OCI-LY7 (cell line): ENCODE results near the gene XAB2. TPM values are rescaled to one million over a fixed set of nuclear protein-coding genes. Genes with fewer than 3 reads are reported as not detected.

Source experiments
- BruUV-seq: library from RNA; stranded (reverse); fragments of 400-500 nt; replicated peaks from 2 replicates; lab custom pipeline; 2021; lab: Mats Ljungman, UMichigan
- CTCF ChIA-PET: fragments of 300-600 bp; sonication (Branson Sonifier 250); formaldehyde crosslinking; loops from one replicate; lab custom pipeline; 2022; ENCODE audit warnings: antibody characterized with exemption; ENCODE audit not compliant: unreplicated experiment; lab: Charles Lee
- POLR2A ChIA-PET: fragments of 300-600 bp; sonication (Branson Sonifier 250); formaldehyde crosslinking; loops from one replicate; lab custom pipeline; 2022; ENCODE audit warnings: antibody characterized with exemption; lab: Charles Lee
- DNase-seq: peaks from one replicate; pipeline ENCODE4 v3.0.0-alpha.2; 2015; ENCODE audit warnings: low spot score
- H2AFZ ChIP-seq: fragments of 200-600 bp; sonication (generic), shearing (Covaris generic); 2 replicates; pipeline ENCODE4 v1.6.1; 2014; ENCODE audit warnings: mild to moderate bottlenecking, antibody characterized with exemption, low read length, moderate library complexity
- H3K27ac ChIP-seq: fragments of 200-600 bp; sonication (generic); 2 replicates; pipeline ENCODE4 v1.5.1; 2014; ENCODE audit warnings: mixed run types, low read depth, mild to moderate bottlenecking, moderate library complexity, low read length, inconsistent platforms; ENCODE audit not compliant: poor library complexity, severe bottlenecking
- H3K36me3 ChIP-seq: fragments of 200-600 bp; sonication (generic); 2 replicates; pipeline ENCODE4 v1.6.1; 2014; ENCODE audit warnings: mild to moderate bottlenecking, antibody characterized with exemption, low read length, moderate library complexity, mixed read lengths; ENCODE audit not compliant: insufficient read depth
- H3K4me1 ChIP-seq: fragments of 200-600 bp; sonication (generic); 2 replicates; pipeline ENCODE4 v1.5.1; 2014; ENCODE audit warnings: mild to moderate bottlenecking, low read length; ENCODE audit not compliant: insufficient read depth, poor library complexity, severe bottlenecking
- H3K4me2 ChIP-seq: fragments of 200-600 bp; sonication (generic); 2 replicates; pipeline ENCODE4 v1.6.1; 2014; ENCODE audit warnings: mild to moderate bottlenecking, low read length
- H3K4me3 ChIP-seq: fragments of 200-600 bp; sonication (generic); 2 replicates; pipeline ENCODE4 v1.5.1; 2014; ENCODE audit warnings: mild to moderate bottlenecking, low read depth, low read length; ENCODE audit not compliant: poor library complexity, severe bottlenecking
- H3K79me2 ChIP-seq: fragments of 200-600 bp; sonication (generic); 2 replicates; pipeline ENCODE4 v1.6.1; 2016; ENCODE audit warnings: low read depth, mild to moderate bottlenecking, low read length, moderate library complexity, mixed read lengths; ENCODE audit not compliant: insufficient read depth
- H3K9me2 ChIP-seq: fragments of 200-600 bp; sonication (generic); 2 replicates; pipeline ENCODE4 v1.6.1; 2016; ENCODE audit warnings: mild to moderate bottlenecking, low read length, mixed read lengths; ENCODE audit not compliant: insufficient read depth
- H3K9me3 ChIP-seq: fragments of 200-600 bp; sonication (generic); 2 replicates; pipeline ENCODE4 v1.6.1; 2014; ENCODE audit warnings: mild to moderate bottlenecking, mixed run types, low read length, mixed read lengths
- H4K20me1 ChIP-seq: fragments of 200-600 bp; sonication (generic); 2 replicates; pipeline ENCODE4 v1.6.1; 2014; ENCODE audit warnings: mild to moderate bottlenecking, antibody characterized with exemption, low read length, moderate library complexity, mixed read lengths; ENCODE audit not compliant: insufficient read depth
- EZH2phosphoT487 ChIP-seq: fragments of 200-600 bp; sonication (generic); IDR thresholded peaks from 2 replicates; pipeline ENCODE4 v1.6.1; 2018; ENCODE audit warnings: low read depth, borderline replicate concordance, mild to moderate bottlenecking, mixed run types, antibody characterized with exemption, low read length, moderate library complexity, mixed read lengths
- intact Hi-C: fragments of 100-400 bp; cut with micrococcal nuclease; formaldehyde crosslinking; loops from one replicate; pipeline ENCODE4 v1.10.0; 2022; ENCODE audit not compliant: unreplicated experiment
- total RNA-seq, 2 experiments: library from RNA; depleted of rRNA in 1 of 2; stranded (reverse); fragments of >200 nt in 1 of 2; shearing (Covaris generic) in 1 of 2; gene quantifications; 2 replicates each; pipeline ENCODE4 v1.2.3, GENCODE V29; 2014 to 2022
- TF ChIP-seq, protein P1 (sequence below): fragments of 200-600 bp; sonication (generic); conservative IDR thresholded peaks from 2 replicates; pipeline ENCODE4 v1.5.1; 2014; ENCODE audit warnings: mild to moderate bottlenecking, antibody characterized with exemption, low read length, moderate library complexity, mixed read lengths

Gene XAB2
- total RNA-seq, 2 experiments from 2014 or later: 36.6 to 39.9 TPM

DNA sequence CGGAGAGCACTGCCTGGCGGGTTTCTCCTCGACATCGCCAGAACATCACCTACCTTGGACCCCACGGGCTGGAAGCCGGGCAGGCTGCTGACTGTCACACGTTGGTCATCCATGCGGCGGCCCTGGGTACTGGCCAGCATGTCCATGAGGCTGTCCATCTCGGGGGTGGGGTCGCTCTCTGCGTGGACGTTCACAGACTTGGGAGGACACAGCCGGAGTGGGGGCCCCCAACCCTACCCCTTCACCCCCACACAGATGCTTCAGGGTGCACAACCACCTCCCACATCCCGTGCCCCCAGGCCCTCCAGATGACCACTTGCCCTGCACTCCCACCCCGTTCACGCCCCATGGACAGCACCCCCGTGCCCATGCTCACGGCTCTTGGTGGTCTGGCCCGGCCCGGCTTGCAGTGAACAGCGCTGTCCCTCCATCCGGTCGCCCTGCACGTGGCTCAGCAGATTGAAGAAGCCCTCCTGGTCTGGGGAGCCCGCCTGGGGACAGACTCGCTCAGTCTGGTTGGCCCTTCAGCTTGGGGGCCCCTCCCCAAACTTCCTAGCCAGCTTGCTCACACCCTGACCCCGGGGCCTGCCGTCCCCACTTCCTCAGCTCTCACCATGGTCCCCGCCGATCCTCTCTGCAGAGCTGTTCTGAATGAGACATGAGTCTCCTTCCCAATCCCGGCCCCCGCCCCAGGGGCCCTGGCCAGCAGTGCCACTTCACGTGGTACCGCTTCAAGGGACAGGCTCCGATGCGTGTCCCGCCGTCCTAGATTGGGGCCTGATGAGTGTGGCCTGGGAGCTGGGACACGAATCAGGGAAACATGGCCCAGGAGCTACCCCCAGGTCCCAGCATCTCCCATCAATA lies 3.2 kb upstream of the XAB2 start:
- H3K27ac ChIP-seq: no peak overlapping the region

DNA sequence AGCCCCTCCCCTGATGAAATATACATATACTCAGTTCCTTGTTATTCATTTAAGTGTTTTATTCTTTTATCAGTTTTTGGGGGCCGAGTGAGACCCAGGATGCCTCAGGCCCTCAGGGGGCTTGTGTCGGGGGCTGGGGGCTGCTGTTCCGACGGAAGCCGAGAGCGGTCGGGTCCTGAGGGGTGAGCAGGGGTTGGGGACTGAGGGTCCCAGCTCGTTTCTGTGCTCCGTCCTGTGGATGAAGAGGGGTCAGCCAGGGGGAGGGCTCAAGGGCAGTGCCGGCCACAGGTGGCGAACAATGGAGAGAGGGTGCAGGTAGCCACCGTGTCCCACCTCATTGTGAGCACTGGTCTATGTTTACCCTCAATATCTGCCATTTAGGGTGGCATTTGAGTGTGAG lies 2.2 kb upstream of the XAB2 start:
- TF ChIP-seq, protein P1, sequence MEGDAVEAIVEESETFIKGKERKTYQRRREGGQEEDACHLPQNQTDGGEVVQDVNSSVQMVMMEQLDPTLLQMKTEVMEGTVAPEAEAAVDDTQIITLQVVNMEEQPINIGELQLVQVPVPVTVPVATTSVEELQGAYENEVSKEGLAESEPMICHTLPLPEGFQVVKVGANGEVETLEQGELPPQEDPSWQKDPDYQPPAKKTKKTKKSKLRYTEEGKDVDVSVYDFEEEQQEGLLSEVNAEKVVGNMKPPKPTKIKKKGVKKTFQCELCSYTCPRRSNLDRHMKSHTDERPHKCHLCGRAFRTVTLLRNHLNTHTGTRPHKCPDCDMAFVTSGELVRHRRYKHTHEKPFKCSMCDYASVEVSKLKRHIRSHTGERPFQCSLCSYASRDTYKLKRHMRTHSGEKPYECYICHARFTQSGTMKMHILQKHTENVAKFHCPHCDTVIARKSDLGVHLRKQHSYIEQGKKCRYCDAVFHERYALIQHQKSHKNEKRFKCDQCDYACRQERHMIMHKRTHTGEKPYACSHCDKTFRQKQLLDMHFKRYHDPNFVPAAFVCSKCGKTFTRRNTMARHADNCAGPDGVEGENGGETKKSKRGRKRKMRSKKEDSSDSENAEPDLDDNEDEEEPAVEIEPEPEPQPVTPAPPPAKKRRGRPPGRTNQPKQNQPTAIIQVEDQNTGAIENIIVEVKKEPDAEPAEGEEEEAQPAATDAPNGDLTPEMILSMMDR: no peak
- no peak for TF ChIP-seq EZH2phosphoT487
- no peaks in the 10 kb centered on the region for H3K9me2 ChIP-seq
- peaks cover 21% of the 10 kb centered on the region for H3K4me1 ChIP-seq
- 0 out of 2 replicates have a peak, but pooled peaks cover 6% of the 10 kb centered on the region for H4K20me1 ChIP-seq
- no peak overlapping the region for H3K27ac ChIP-seq
- peaks cover 16% of the 10 kb centered on the region; the same call in 1 of the 2 replicates for H3K36me3 ChIP-seq
- no peak overlapping the region for H2AFZ ChIP-seq
- no peak overlapping the region for H3K4me3 ChIP-seq
- H3K9me3 ChIP-seq: no peaks in the 10 kb centered on the region
- peaks cover 33% of the 10 kb centered on the region for H3K79me2 ChIP-seq
- DNase-seq: no peak
- BruUV-seq: no TSS peak
- no peak overlapping the region for H3K4me2 ChIP-seq
- intact Hi-C loops: no loop called here
- ChIA-PET CTCF (no interaction called here), POLR2A (interaction anchor here (0.5 kb wide), 1 partner anchor 422 kb away, joined by 3 read pairs; no protein-coding TSS in a partner anchor)

More for the DNA sequence above, 3.2 kb upstream of the XAB2 start:
- H3K79me2 ChIP-seq: peaks cover 30% of the 10 kb centered on the region
- H3K9me3 ChIP-seq: no peaks in the 10 kb centered on the region
- no peak for DNase-seq
- no peaks in the 10 kb centered on the region for H3K9me2 ChIP-seq
- H3K36me3 ChIP-seq: peaks cover 9% of the 10 kb centered on the region; the same call in 1 of the 2 replicates
- intact Hi-C loops: no loop called here
- no peak overlapping the region for H3K4me2 ChIP-seq
- no peak for TF ChIP-seq EZH2phosphoT487
- TF ChIP-seq, protein P1: no peak
- POLR2A ChIA-PET: no interaction called here
- H3K4me1 ChIP-seq: peaks cover 24% of the 10 kb centered on the region
- BruUV-seq: no TSS peak
- CTCF ChIA-PET: no interaction called here
- H2AFZ ChIP-seq: no peak overlapping the region
- 0 out of 2 replicates have a peak, but pooled peaks cover 6% of the 10 kb centered on the region for H4K20me1 ChIP-seq
- no peak overlapping the region for H3K4me3 ChIP-seq
